Stimulated activated CD8-positive, alpha-beta memory T cell treated with anti-CD3 and anti-CD28 coated beads, Interleukin-4, amount 100 ng/mL, for 48 hours (primary cell): ENCODE data around the gene MLIP.
"Not testable (repeated sequence)": the region's sequence is repeated elsewhere in the genome, so short reads cannot be mapped to it uniquely, and the experiment has no call there.

Experiments used
- DNase-seq: peaks from one replicate; pipeline ENCODE4 v3.0.0-alpha.2; 2020

The MLIP gene

DNA sequence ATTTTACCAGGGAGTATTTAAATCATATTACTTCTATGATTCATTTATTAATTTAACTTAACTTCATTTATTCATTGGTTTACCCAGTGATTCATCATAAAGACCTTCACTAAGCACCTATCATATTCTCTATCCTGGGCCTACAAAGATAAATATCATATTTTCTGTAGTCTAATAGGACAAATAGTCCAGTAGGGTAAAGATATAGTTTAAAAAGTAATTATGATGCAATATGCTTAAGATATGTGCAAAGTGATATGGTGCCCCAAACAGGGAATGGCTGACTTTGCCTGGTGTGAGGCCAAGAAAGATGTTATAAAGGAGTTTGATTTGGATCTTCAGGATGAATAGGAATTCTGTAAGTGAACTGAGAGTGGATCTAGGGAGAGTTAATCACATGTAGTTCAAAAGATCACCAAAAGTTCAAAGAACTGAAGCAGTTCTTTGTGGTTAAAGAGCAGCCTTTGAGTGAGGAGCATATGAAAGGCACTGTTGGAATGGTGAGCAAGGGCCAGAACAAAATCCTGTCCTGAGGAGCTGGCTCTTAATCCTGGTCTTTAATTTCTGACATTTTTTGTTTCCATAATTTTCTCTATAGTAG is 45.5 kb downstream of the MLIP start:
- DNase-seq = no peak

- no peak for DNase-seq
These were observed 46.2 kb downstream of the MLIP start for GRCh38 chr6:54157405-54157804.

DNA sequence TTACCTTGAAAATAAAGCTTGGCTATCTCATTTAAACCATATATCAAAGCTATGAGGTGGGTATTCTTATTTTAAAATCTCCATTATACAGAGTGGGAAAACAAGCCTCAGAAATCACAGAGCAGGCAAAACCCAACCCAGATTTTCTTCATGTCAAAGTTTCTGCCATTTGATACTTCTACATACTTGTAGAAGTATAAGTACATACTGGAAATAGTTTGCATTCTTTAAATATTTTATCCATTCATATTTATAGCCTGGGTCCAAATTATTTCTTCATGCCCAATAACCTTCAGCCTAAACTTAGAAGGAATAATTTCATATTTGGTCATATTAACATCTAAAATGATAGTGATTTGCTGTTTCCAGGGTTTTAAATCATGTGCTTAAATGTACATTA is 61.8 kb downstream of the MLIP start:
- DNase-seq = no peak

GRCh38 chr6:54179152-54179551 is 67.9 kb downstream of the MLIP start:
- no peak for DNase-seq

GRCh38 chr6:54183616-54184015 is 72.4 kb downstream of the MLIP start:
- DNase-seq = no peak

- DNase-seq = no peak
These were observed 74.6 kb downstream of the MLIP start for GRCh38 chr6:54185885-54186284.

- DNase-seq = no peak
These were observed 77.6 kb downstream of the MLIP start for GRCh38 chr6:54188846-54189245.

DNA sequence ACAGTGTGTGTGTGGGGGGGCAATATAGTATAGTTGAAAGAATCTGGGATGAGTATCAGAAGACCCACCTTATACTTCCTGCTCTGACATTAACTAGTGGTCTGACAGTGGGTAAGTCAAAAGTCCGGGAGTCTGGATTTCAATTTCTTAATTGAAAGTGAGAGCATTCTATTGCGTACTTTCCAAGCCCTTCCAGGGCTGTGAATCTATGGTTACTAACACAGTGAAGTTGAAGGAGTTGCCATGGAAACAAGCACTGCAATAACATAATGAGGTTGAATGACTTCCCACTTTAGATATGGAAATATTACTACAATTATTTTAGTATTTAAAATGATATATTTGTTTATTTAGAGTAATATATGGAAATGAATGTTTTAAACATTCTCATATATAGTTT is 80.2 kb downstream of the MLIP start:
- DNase-seq = no peak

GRCh38 chr6:54192993-54193392 is 81.8 kb downstream of the MLIP start:
- no peak for DNase-seq

- DNase-seq = no peak
These were observed 82.3 kb downstream of the MLIP start for GRCh38 chr6:54193560-54193959.

- DNase-seq = no peak
These were observed 82.8 kb downstream of the MLIP start for GRCh38 chr6:54194067-54194466.

DNA sequence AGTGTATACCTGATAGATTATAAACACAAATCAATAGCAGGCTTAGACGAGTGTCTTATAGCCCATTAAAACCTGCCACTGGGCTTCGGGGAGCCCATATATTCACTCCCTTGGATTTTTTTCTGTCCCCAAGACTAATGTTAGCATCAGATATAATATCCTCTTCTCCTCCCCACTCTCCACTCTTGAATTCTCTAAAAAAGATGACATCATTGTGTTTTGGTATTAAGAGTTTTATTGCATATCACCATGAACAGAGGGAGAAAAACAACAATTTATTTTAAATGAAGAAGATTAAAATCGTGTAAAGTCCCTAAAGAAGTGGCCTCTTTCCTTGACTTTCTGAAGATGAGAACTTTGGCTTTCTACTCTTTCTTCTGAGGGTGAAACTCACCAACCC is 84.4 kb downstream of the MLIP start:
- no peak for DNase-seq

DNA sequence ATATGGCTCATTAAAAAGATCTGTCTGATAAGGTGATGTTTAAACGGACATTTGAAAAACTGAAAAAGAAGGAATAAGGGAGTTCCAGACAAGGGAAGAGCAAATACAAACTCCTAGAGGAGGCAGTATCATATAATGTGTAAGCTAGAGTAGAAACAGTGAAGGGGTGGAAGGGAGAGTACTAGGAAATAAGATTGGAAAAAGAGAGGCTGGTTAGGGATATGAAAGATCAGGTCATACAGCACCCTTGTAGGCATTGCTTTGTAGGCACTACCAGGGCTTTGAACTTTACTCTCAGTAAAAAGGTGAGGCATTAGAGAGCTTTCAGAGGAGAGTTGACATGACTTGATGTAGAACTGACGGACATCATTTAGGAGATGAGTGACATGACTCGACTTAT is 85.7 kb downstream of the MLIP start:
- no peak for DNase-seq

DNA sequence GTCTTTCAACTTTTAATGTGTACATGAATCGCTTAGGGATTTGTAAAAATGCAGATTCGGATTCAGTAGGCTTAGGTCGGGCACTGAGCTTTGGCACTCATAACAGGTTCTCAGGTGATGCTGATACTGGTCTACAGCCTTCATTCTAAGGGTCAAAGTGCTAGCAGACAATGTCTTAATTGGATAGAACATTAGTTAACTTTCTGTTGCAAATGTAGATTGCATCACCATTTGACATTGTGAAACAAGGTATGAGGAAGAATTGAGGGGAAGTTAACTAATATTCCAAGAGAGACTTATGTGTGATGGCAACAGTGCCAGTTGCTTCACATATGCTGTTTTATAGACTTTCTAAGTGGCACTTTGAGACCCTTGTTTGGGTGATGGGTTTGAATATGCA is 86.9 kb downstream of the MLIP start:
- DNase-seq = no peak

DNA sequence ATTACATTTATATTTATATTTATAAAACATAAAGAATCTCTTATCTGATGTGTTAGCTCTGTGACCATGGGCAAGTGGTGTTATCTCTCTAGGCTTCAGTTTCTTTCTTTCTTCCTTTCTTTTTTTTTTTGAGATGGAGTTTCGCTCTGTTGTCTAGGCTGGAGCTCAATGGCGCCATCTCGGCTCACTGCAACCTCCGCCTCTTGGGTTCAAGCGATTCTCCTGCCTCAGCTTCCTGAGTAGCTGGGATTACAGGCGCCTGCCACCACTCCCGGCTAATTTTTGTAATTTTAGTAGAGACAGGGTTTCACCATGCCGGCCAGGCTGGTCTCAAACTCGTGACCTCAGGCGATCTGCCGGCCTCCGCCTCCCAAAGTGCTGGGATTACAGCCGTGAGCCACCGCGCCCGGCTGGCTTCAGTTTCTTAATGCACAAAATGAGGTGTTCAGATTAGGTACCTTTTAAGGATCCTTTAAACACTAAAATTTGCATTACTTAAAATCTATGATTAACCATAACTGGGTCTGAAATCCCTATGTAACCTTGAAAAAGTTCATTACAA is 92.3 kb downstream of the MLIP start:
- DNase-seq = not testable (repeated sequence)

- no peak for DNase-seq
These were observed 93.8 kb downstream of the MLIP start for GRCh38 chr6:54204921-54205591.

GRCh38 chr6:54206510-54206909 is 95.3 kb downstream of the MLIP start:
- no peak for DNase-seq

DNA sequence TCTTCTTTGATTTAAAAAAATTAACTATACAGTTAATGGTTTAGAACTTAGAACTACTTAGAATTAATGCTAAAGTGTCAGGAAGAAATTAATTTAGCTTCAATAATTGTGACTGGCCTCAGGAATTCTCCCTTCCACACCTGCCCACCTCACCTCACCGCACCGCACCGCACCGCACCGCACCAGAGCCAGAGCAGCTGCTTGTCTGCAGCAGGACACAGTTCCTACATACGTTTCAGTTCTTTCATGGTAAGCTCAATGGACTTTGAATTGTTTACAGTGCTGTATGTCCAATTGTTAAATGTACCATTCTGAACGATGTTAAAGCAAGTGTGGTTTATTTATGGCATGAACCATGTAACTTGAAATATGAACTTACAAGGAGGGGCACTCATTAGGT is 98.7 kb downstream of the MLIP start:
- DNase-seq = not testable (repeated sequence)

DNA sequence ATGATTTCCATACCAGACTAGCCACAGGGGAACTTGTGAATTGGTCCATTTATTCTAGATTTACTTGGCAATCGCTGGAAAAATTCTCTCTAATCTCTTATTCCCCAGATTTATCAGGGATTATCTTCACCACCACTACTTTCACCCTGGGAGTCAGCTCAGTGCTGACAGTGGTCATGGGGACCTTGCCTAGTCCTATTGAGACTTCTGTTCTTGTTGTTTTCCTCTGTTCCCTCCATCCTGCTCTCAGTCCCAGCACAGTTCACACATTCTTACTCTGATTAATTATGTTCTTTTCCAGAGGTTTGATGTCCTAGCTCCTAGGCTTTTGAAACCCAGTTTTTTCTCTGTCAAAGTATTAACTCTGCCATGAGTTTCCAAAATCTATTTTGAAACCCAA is 103.0 kb downstream of the MLIP start:
- no peak for DNase-seq

- DNase-seq = no peak
These were observed 105.1 kb downstream of the MLIP start for GRCh38 chr6:54216336-54216735.

DNA sequence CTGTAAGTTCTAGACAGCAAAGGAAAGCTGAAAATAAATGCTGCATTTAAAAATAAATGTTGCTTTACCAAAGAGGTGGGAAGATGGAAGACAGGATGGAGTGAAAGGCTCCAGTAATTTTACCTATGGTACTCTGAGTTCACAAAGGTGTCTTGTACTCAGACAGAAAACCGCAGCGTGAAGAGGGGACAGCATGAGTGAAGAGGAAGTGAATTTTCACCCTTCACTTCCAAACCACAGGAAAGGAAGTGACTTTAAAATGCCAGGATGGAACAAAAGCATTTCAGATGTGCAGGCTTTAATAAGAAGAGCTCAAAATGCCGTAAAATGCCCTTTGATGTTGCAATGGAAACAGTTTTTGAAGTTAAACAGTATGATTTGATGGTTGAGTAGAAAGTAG is 105.8 kb downstream of the MLIP start:
- no peak for DNase-seq

GRCh38 chr6:54222217-54222616 is 111.0 kb downstream of the MLIP start:
- no peak for DNase-seq

DNA sequence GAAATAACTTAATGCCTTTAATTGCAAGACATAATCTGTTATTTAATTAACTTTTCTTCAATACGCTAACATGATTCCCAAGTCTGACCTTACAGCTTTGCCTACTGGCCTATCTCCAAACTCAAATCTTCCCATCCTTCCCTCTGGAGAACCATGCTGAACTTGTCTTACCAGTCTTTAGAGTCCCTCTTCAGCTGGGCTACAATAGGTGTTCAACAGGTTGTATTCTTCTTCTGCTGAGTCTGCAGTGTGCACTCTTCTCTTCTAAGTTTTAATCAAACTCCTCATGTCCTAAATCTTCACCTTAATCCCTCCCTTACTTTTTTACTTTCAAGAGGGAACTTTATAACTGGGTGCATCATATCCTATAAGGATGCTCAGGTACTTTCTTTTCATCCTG is 121.5 kb downstream of the MLIP start:
- DNase-seq = no peak

DNA sequence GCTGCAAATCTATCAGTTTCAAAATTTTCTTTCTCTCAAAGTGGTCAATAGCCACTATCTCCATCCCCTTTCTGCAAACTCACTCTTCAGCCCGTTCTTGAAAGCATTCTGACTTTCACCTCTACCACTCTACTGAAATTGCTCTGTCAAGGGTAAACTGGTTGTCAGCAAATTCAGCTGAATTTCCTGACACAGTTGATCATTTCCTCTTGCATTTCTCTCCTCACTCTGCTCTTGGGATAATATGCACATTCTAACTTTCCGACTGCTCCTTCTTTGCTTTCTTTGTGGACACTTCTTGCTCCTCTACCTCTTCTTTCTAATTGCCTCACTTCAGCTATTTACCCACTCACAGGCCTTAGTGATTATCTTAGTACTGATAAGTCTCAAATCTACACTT is 123.3 kb downstream of the MLIP start:
- DNase-seq = no peak

DNA sequence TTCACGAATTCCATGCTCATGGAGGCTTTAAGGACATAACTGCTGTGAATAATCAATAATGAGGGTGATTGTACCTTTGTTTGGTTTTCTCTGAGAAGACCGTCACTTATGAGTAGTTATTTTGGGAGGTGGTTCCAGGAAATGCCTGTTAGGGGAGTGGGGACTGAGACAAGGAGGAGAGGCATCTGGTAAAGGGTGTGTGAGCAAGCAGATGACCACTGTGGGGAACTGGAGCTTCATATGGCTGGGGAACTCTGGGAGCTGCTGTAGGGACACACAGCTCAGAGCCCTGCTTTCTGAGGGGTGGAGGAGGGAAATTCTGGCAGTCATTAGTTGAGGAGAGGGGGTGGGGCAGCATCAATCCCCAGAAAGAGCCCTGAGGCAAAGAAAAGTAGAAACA is 125.7 kb downstream of the MLIP start:
- DNase-seq = no peak
